Measurements from ENCODE around the gene TSEN15.
A peak's percentile ranks its signal among the peaks of the same experiment; 100 is the strongest.
"Not testable (repeated sequence)": the region's sequence is repeated elsewhere in the genome, so short reads cannot be mapped to it uniquely, and the experiment has no call there.

The TSEN15 gene

DNA sequence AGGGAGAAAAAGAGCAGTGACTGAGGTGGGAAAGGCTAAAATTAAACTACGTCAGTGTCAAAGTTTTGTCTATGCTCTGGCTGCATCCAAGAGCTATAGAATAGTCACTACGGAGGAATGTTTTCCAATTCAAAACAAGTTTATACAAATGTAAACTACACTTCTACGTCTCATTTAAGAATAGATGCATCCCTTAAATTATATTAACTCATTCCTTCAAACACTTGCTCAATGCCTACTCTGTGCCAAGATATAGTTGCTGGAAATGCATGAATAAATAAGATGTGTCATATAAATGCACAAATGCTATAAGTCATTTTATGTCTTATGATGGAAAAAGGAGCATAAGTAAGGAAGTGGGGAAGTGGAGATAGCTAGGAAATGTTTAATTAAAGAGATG, 9.8 kb upstream of the TSEN15 start:
- no peaks in the 10 kb centered on the region for H3K79me2 ChIP-seq (ENCODE audit: control insufficient read depth, insufficient read depth, low read length, unreplicated experiment)

DNA sequence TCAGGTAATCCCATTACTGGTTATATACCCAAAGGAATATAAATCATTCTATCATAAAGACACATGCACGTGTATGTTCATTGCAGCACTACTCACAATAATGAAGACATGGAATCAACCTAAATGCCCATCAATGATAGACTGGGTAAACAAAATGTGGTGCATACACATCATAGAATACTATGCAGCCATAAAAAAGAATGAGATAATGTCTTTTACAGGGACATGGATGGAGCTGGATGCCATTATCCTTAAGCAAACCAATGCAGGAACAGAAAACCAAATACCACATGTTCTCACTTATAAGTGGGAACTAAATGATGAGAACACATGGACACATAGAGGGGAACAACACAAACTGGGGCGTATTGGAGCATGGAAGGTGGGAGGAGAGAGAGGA, 8.2 kb upstream of the TSEN15 start:
- H3K4me1 ChIP-seq (ENCODE audit: control insufficient read depth, insufficient read depth, low read length, unreplicated experiment); H2AFZ ChIP-seq (ENCODE audit: low read length, unreplicated experiment); H3K27me3 ChIP-seq (ENCODE audit: insufficient read depth, low read length); H3K36me3 ChIP-seq (ENCODE audit: insufficient read depth, low read length); H3K27ac ChIP-seq (ENCODE audit: low read depth, low read length); H3K4me3 ChIP-seq (ENCODE audit: low read depth, low read length); H3K79me2 ChIP-seq (ENCODE audit: control insufficient read depth, insufficient read depth, low read length, unreplicated experiment): not testable (repeated sequence)

More for the DNA sequence above, 9.8 kb upstream of the TSEN15 start:
- Histone ChIP-seq H3K27me3 (ENCODE audit: insufficient read depth, low read length) (peaks cover 3% of the 10 kb centered on the region; the same call in 1 of the 2 replicates), H3K4me1 (ENCODE audit: control insufficient read depth, insufficient read depth, low read length, unreplicated experiment) (no peaks in the 10 kb centered on the region), H3K27ac (ENCODE audit: low read depth, low read length) (no peak overlapping the region), H2AFZ (ENCODE audit: low read length, unreplicated experiment) (no peak overlapping the region), H3K36me3 (ENCODE audit: insufficient read depth, low read length) (no peaks in the 10 kb centered on the region), H3K4me3 (ENCODE audit: low read depth, low read length) (no peak overlapping the region)

DNA sequence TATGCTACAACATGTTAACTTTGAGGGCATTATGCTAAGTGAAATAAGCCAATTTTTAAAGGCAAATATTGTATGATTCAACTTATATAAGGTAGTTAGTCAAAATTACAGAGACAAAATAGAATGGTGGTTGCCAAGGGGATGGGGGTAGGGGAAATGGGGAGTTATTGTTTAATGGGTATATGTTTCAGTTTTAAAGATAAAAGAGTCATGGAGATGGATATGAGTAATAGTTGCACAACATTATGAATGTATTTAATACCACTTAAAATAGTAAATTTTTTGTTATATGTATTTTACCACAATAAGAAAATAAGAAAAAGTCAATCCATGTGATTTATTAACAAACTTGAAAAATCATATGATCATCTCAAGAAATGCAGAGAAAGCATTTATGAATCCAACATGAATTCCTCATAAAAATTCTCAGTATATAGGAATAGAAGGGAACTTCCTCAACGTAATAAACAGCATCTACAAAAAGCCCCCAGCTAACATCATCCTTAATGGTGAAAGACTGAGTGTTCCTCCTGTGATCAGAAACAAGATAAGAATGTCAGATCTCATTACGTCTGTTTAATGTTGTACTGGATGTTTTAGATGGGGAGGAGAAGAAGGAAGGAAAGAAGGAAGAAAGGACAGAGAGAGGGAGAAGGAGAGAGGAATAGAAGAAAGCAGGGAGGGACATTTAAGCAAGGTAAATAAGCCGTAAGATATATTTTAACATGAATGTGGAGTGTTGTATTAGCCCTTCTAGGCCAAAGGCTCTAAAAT, 6.7 kb upstream of the TSEN15 start:
- H3K27ac ChIP-seq (ENCODE audit: low read depth, low read length), result no peak overlapping the region
- H2AFZ ChIP-seq (ENCODE audit: low read length, unreplicated experiment), result no peak overlapping the region
- H3K36me3 ChIP-seq (ENCODE audit: insufficient read depth, low read length), result no peaks in the 10 kb centered on the region
- no peak overlapping the region for H3K4me3 ChIP-seq (ENCODE audit: low read depth, low read length)
- no peaks in the 10 kb centered on the region for H3K27me3 ChIP-seq (ENCODE audit: insufficient read depth, low read length)
- no peaks in the 10 kb centered on the region for H3K79me2 ChIP-seq (ENCODE audit: control insufficient read depth, insufficient read depth, low read length, unreplicated experiment)
- H3K4me1 ChIP-seq (ENCODE audit: control insufficient read depth, insufficient read depth, low read length, unreplicated experiment), result no peaks in the 10 kb centered on the region

DNA sequence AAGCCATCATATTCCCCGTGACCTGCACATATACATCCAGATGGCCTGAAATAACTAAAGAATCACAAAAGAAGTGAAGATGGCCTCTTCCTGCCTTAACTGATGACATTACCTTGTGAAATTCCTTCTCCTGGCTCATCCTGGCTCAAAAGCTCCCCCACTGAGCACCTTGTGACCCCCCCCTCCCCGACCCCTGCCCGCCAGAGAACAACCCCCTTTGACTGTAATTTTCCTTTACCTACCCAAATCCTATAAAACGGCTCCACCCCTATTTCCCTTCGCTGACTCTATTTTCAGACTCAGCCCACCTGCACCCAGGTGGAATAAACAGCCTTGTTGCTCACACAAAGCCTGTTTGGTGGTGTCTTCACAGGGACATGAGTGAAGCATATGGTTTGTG, 4.0 kb upstream of the TSEN15 start:
- H3K27me3 ChIP-seq (ENCODE audit: insufficient read depth, low read length); H3K36me3 ChIP-seq (ENCODE audit: insufficient read depth, low read length); H2AFZ ChIP-seq (ENCODE audit: low read length, unreplicated experiment); H3K4me1 ChIP-seq (ENCODE audit: control insufficient read depth, insufficient read depth, low read length, unreplicated experiment); H3K79me2 ChIP-seq (ENCODE audit: control insufficient read depth, insufficient read depth, low read length, unreplicated experiment); H3K27ac ChIP-seq (ENCODE audit: low read depth, low read length); H3K4me3 ChIP-seq (ENCODE audit: low read depth, low read length): not testable (repeated sequence)

DNA sequence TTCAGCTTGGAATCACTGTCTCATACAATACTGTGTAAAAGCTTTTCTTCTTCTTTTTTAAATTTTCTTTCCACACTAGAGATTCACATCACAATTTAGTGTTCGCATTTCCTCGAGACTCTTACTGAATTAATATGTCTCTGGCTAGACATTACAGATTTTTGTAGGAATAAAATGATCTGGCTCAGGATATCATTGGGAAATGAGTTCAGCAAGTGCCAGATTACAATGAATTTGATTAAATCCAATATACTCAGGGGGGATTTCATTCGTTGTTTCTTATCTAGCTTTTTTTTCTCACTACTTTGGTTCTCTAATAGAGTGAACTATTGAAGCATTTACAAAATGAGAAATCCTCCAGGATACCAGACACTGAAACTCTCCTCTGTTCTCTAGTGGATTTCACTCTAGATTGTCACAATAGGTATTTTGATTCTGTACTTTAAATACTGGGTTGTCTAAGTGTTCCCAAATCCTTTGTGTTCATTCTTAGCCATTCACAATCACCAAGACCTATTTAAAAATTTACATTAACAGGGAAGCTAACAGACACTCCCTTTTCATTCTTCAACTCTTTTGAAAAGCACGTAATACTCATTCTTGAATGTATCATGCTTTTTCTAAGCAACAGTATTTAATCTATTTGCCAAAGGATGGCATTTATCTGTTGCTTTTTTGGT, 2.8 kb upstream of the TSEN15 start:
- no peaks in the 10 kb centered on the region for H3K27me3 ChIP-seq (ENCODE audit: insufficient read depth, low read length)

DNA sequence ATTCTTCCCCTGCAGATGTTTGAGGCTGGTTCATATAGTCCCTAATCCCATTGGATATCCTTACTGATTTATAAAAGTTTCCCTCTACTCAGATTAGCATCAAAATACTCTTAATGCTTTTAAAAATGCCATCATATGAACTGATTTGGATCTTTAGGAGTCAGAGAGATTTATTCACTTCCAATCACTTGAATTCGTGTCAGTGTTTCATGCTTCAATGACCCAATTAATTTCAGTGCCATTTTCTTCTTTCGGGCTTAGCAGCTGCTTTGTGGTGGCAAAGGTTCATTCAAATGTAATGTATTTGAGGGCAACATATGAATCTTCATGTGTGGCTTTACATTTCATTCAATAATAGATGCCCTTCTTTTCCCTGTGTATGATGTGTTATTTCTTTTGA, 2.2 kb upstream of the TSEN15 start:
- Histone ChIP-seq H3K4me3 (ENCODE audit: low read depth, low read length) (no peak overlapping the region), H3K27me3 (ENCODE audit: insufficient read depth, low read length) (no peaks in the 10 kb centered on the region), H3K4me1 (ENCODE audit: control insufficient read depth, insufficient read depth, low read length, unreplicated experiment) (peaks cover 19% of the 10 kb centered on the region), H3K79me2 (ENCODE audit: control insufficient read depth, insufficient read depth, low read length, unreplicated experiment) (peaks cover 25% of the 10 kb centered on the region), H3K36me3 (ENCODE audit: insufficient read depth, low read length) (no peaks in the 10 kb centered on the region), H3K27ac (ENCODE audit: low read depth, low read length) (no peak overlapping the region), H2AFZ (ENCODE audit: low read length, unreplicated experiment) (no peak overlapping the region)

More for the DNA sequence above, 2.8 kb upstream of the TSEN15 start:
- Histone ChIP-seq H3K79me2 (ENCODE audit: control insufficient read depth, insufficient read depth, low read length, unreplicated experiment) (peaks cover 19% of the 10 kb centered on the region), H3K4me3 (ENCODE audit: low read depth, low read length) (no peak overlapping the region), H3K36me3 (ENCODE audit: insufficient read depth, low read length) (no peaks in the 10 kb centered on the region), H3K4me1 (ENCODE audit: control insufficient read depth, insufficient read depth, low read length, unreplicated experiment) (peaks cover 15% of the 10 kb centered on the region), H2AFZ (ENCODE audit: low read length, unreplicated experiment) (no peak overlapping the region), H3K27ac (ENCODE audit: low read depth, low read length) (no peak overlapping the region)

DNA sequence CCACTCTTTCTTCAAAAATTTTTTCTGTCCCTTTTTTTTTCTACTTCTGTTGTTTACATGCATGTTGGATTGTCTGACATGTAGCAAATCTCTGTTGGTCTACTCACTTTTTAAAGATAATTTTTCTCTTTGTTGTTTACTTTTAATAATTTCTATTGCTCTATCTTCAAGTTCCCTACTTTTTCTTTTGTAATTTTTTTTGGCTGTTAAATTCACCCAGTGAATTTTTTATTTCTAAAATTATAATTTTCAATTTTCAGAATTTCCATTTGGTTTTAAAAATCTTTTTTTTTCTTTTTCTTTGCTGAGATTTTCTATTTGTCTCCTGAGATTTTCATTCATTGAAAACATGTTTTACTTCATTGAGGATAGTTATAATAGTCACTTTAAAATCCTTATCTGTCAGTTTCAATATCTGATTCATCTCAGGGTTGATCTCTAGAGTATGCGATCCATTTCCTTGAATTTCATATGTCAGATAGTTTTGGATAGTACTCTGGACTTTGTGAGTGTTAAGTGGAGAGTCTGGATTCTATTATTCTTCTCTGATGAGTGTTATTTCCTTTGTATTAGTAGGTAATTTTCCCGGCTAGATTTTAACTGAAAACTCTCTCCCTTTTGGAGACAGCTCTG, 1.6 kb upstream of the TSEN15 start:
- Histone ChIP-seq H3K4me1 (ENCODE audit: control insufficient read depth, insufficient read depth, low read length, unreplicated experiment) (peaks cover 19% of the 10 kb centered on the region), H2AFZ (ENCODE audit: low read length, unreplicated experiment) (peak overlapping the region; percentile 69), H3K36me3 (ENCODE audit: insufficient read depth, low read length) (peaks cover 3% of the 10 kb centered on the region), H3K27ac (ENCODE audit: low read depth, low read length) (no peak overlapping the region), H3K79me2 (ENCODE audit: control insufficient read depth, insufficient read depth, low read length, unreplicated experiment) (peaks cover 31% of the 10 kb centered on the region), H3K4me3 (ENCODE audit: low read depth, low read length) (no peak overlapping the region), H3K27me3 (ENCODE audit: insufficient read depth, low read length) (no peaks in the 10 kb centered on the region)

DNA sequence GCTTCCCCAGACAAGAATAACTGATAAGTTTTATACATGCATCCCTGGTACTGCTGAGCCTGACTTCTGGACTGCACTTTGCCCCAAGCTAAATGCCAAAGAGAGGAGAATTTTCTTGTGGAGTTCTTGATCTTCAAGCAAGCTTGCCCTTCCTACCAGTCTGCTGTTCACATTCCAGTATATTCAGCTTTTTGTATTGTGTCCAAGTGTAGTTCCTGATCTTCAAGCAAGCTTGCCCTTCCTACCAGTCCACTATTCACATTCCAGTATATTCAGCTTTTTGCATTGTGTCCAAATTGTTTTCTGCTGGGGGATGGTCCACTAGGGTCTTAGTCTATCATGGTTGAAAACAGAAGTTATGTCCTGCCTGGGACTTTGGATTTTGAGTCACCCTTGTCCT, 894 bp upstream of the TSEN15 start:
- peaks cover 31% of the 10 kb centered on the region for H3K79me2 ChIP-seq (ENCODE audit: control insufficient read depth, insufficient read depth, low read length, unreplicated experiment)
- peaks cover 9% of the 10 kb centered on the region for H3K36me3 ChIP-seq (ENCODE audit: insufficient read depth, low read length)
- peak overlapping the region; percentile 69 for H2AFZ ChIP-seq (ENCODE audit: low read length, unreplicated experiment)
- H3K27me3 ChIP-seq (ENCODE audit: insufficient read depth, low read length), result no peaks in the 10 kb centered on the region
- H3K27ac ChIP-seq (ENCODE audit: low read depth, low read length), result peak overlapping the region; percentile 66
- peak overlapping the region; percentile 91 for H3K4me3 ChIP-seq (ENCODE audit: low read depth, low read length)
- H3K4me1 ChIP-seq (ENCODE audit: control insufficient read depth, insufficient read depth, low read length, unreplicated experiment), result peaks cover 19% of the 10 kb centered on the region

DNA sequence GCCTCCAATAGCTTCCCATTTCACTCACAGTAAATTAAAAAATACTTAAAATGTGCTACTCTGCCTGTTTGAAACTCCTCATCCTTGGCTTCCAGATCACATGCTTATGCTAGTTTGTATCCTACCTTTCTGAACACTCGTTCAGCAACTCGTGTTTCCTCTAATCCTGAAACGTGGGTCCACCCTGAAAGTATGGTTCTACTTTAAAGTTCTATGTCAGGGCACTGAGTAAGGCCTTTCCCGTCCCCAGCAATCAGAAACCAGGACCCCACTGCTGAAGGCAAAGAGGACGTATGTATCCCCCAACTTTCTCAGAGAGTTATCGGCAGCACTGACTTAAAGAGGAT, 419 bp upstream of the TSEN15 start:
- Histone ChIP-seq H3K79me2 (ENCODE audit: control insufficient read depth, insufficient read depth, low read length, unreplicated experiment) (peaks cover 31% of the 10 kb centered on the region), H3K36me3 (ENCODE audit: insufficient read depth, low read length) (peaks cover 9% of the 10 kb centered on the region), H3K4me3 (ENCODE audit: low read depth, low read length) (peak overlapping the region; percentile 91), H3K27me3 (ENCODE audit: insufficient read depth, low read length) (no peaks in the 10 kb centered on the region), H3K27ac (ENCODE audit: low read depth, low read length) (peak overlapping the region; percentile 66), H2AFZ (ENCODE audit: low read length, unreplicated experiment) (peak overlapping the region; percentile 69), H3K4me1 (ENCODE audit: control insufficient read depth, insufficient read depth, low read length, unreplicated experiment) (peaks cover 19% of the 10 kb centered on the region)

DNA sequence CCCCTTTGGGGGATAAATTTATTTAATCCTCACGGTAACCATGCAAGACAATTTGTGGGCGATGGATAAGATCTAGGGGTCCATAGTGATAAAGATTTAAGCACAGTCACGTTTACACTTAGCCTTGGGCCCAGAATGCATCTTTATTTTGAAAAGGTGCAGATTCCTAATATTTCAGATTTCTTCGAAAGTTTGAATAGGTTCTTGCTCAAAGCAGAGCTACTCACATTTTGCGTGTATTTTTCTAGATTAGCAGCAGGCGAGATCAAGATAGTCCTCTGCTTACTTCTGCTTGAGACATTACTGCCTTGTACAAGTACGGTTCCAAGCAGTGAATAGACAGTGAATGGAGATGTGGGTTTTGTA, 647 bp downstream of the TSEN15 start:
- Histone ChIP-seq H3K27ac (ENCODE audit: low read depth, low read length) (peak overlapping the region; percentile 65), H2AFZ (ENCODE audit: low read length, unreplicated experiment) (peak overlapping the region; percentile 93), H3K79me2 (ENCODE audit: control insufficient read depth, insufficient read depth, low read length, unreplicated experiment) (peaks cover 31% of the 10 kb centered on the region), H3K36me3 (ENCODE audit: insufficient read depth, low read length) (peaks cover 9% of the 10 kb centered on the region), H3K27me3 (ENCODE audit: insufficient read depth, low read length) (no peaks in the 10 kb centered on the region), H3K4me3 (ENCODE audit: low read depth, low read length) (peak overlapping the region; percentile 91), H3K4me1 (ENCODE audit: control insufficient read depth, insufficient read depth, low read length, unreplicated experiment) (peaks cover 27% of the 10 kb centered on the region)

DNA sequence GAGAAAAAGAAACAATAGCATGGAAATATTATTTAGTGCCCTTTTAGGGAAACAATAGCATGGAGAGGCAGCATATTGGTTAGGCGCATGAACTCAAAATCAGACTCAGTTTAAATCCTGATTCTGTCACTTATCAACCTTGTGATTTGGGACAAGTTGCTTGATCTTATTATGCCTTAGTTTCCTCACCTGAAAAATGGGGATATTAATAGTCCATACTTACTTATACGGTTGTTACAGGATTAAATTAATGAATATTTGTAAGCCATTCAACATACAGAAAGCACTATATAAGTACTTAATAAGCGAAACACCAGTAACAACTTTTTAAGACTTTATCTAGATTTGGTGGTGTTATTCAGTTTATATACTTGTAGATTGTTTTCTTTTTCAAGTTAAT, 1.2 kb downstream of the TSEN15 start:
- H3K4me1 ChIP-seq (ENCODE audit: control insufficient read depth, insufficient read depth, low read length, unreplicated experiment), result peaks cover 32% of the 10 kb centered on the region
- peak overlapping the region; percentile 91 for H3K4me3 ChIP-seq (ENCODE audit: low read depth, low read length)
- H3K36me3 ChIP-seq (ENCODE audit: insufficient read depth, low read length), result peaks cover 9% of the 10 kb centered on the region
- peaks cover 31% of the 10 kb centered on the region for H3K79me2 ChIP-seq (ENCODE audit: control insufficient read depth, insufficient read depth, low read length, unreplicated experiment)
- peak overlapping the region; percentile 93 for H2AFZ ChIP-seq (ENCODE audit: low read length, unreplicated experiment)
- no peak overlapping the region for H3K27ac ChIP-seq (ENCODE audit: low read depth, low read length)
- no peaks in the 10 kb centered on the region for H3K27me3 ChIP-seq (ENCODE audit: insufficient read depth, low read length)

Data from ACC112 (cell line).